ENCODE results near the gene RHOV.
"Not testable (repeated sequence)": the region's sequence is repeated elsewhere in the genome, so short reads cannot be mapped to it uniquely, and the experiment has no call there.

The RHOV gene

DNA sequence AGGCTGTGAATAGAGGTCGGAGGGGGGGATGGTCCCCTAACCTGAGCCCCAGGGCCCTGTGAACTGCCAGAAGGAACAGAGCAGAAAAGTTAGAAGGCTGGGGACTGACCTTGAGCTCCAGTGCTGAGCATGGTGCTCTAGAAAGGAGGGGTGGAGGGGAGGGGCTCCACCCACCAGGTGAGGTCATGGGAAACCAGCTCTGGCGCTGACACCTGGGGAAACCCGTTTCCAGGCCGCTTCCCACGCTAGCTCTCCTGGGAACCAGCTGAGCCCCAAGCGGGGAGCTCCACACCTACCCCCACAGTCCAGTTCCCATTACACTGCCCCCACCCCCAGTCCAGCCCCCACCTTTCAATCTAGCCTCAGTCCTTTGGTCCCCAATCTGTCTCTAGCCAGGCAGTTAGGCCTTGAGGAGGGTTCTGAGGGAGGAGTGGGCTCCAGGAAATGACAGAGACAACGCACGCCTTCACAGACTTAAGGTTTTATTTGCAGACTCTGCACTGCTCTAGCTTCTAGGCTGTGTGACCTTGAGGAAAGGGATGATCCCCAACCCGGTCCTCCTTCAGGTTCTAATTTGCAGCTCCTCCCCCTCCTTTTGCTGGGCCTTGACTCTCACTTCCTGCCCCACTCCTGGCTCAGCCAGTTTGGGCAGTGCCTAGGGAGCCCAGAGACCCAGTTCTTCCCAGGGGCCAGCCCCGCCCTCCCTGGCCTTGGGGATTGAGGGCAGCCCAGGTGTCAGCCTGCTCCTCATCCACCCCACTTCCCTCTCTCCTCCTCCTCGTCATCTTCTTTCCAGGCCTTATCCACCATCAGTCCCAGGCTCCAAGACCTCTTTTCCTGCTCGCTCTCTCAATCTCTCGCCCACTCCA is 2.1 kb downstream of the RHOV start:
- peak; percentile 7 to 48 for DNase-seq

GRCh38 chr15:40870716-40871115 is 3.3 kb downstream of the RHOV start:
- DNase-seq: no peak

GRCh38 chr15:40869686-40870085 is 4.3 kb downstream of the RHOV start:
- DNase-seq: no peak

DNA sequence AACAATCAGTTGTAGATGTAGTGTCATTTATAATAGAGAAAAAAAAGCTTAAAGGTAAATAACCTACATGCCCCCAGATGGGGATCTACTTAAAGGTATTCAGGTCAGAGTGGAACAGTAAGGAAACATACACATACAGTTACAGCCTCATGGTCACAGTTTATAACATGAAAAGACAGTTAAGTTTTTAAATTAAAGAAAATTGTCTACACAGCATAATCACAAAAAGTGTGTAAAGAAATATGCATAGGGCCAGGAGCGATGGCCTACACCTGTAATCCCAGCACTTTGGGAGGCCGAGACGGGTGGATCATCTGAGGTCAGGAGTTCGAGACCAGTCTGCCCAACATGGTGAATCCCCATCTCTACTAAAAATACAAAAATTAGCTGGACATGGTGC is 6.8 kb downstream of the RHOV start:
- DNase-seq: no peak

GRCh38 chr15:40863660-40864270 is 10.3 kb downstream of the RHOV start:
- DNase-seq: no peak

DNA sequence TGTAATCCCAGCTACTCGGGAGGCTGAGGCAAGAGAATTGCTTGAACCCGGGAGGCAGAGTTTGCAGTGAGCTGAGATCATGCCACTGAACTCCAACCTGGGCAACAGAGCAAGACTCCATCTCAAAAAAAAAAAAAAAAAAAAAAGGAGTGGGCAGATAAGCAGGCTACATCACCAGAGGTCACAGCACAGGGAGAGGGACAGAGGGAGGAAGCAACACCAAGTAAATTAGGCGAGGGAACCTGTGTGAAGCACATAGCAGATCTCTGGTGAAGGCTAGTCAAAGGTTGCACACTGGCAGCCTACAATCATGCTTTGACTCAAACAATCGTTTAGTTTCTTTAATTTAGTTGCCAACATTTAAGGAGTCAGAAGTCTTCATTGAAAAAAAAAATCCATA is 12.9 kb downstream of the RHOV start:
- DNase-seq: not testable (repeated sequence)

DNA sequence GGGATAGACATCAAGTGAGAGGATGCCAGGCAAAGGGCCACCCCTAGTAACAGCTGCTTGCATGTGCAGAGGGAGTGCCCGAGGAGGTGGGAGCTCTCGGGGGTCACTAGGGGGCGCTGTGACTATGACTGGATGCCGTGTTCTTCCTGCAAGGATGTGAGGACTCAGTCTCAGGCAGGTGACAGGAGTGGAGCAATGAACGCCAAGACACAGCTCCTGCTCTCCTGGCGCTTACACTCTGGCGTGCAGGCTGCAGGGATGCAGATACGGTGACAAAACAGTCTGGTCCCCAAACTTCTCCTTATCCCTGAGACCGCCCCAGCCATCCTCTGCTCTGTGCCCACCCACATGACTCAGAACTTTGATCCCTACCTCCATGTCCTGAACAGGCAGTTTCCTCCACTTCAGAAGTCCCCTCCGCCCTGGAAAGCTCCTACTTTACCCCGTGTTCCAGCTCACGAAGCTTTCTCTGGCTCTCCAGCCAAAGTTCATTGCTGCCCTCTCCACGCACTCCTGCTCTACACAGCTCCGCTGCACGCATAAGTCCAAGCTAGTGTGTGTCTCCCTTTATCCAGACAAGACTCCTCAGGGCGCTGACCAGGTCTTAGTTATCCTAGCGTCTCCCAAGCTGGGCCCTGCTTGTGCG is 14.7 kb downstream of the RHOV start:
- DNase-seq: peak; percentile 55 to 87

- no peak for DNase-seq
These were observed 15.3 kb downstream of the RHOV start for GRCh38 chr15:40858706-40859105.

DNA sequence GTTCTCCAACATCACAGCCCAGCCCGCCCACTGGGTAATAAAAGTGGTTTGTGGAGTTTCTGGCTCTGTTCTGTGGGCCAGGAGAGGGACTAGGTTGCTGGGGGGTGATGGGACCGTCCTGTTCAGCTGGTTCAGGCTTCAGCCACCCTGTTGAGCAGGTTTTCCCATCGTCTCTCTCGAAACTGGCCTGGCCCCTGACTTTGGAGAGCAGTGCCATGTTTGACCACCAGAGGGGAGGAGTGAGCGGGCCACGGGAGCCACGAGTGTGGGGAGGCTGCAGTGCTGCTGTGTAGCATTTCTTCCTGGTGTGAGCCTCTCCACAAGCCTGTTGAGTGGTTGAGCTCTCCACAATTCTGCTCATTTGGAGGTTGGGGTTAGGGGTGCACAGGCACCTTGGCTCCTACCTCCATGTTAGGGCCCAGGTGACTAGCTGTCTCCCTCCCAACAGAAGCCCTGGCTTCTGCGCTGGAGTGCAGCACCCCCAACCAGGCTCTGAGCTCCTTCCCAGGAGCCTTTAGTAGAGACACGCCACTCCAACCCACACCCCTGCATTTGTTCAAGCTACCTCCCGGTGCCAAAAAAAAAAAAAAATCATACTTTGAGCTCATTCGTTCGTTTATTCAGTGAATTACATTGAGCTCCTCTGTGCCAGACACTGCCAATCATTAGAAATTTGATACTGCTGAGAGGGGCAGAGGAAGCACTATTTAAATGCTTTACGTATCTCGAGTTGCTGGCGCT is 16.3 kb downstream of the RHOV start:
- peak; percentile 41 to 85 for DNase-seq

DNA sequence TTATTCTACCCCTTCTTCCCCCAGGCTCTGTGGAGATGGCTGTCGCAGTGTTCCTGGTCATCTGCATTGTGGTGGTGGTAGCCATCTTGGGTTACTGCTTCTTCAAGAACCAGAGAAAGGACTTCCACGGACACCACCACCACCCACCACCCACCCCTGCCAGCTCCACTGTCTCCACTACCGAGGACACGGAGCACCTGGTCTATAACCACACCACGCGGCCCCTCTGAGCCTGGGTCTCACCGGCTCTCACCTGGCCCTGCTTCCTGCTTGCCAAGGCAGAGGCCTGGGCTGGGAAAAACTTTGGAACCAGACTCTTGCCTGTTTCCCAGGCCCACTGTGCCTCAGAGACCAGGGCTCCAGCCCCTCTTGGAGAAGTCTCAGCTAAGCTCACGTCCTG is 17.3 kb downstream of the RHOV start:
- no peak for DNase-seq

- no peak for DNase-seq
These were observed 18.3 kb downstream of the RHOV start for GRCh38 chr15:40855706-40856234.

GRCh38 chr15:40854161-40854560 is 19.9 kb downstream of the RHOV start:
- DNase-seq: no peak

- DNase-seq: no peak
These were observed 20.7 kb downstream of the RHOV start for GRCh38 chr15:40853241-40853890.

DNA sequence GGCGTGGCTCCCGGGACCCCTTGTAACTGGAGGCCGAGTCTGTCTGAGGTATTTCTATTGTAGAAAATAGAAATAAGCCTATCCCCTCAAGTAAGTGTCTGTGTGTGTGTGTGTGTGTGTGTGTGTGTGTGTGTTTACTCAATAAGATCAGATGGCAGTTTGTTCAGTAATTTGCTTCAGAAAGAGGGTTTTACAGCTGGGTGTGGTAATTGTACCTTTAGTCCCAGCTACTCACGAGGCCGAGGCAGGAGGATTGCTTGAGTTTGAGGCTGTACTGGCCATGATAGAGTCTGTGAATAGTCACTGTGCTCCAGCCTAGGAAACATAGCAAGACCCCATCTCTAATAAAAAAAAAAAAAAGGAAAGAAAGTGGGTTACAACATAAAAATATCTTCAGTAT is 21.5 kb downstream of the RHOV start:
- peak in 1 of 2 experiments; percentile 11 for DNase-seq

DNA sequence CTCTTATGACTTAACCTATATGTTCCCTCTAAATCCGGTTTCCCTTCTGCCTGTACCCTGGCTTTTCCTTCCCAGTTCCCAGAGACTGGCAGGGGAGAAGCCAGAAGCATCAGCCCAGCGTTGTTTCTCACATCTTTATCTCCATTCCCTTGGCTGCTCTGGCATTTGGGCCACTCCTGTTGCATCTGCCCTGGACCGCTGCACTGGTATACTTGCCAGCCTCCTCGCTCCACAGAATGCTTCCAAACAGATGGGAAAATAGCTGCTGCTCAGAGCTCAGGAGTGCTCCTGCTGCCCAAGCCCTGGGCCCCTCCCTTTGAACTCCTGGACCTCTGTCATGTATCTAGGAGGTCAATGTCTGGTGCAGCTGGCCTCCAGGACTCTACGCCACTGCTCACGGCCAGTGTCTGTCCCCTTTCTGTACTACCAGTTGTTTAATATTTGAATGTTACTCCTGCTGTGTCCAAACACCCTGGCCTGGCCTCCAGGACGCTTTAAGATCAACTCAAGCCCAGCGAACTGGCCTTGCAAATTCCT is 23.4 kb downstream of the RHOV start:
- no peak for DNase-seq

- peak; percentile 79 to 87 for DNase-seq
These were observed 26.6 kb downstream of the RHOV start for GRCh38 chr15:40847223-40847961.

GRCh38 chr15:40846841-40847222 is 27.2 kb downstream of the RHOV start:
- no peak for DNase-seq

- peak; percentile 32 to 60 for DNase-seq
These were observed 28.3 kb downstream of the RHOV start for GRCh38 chr15:40845511-40846284.

GRCh38 chr15:40845036-40845435 is 29.0 kb downstream of the RHOV start:
- peak in 1 of 2 experiments; percentile 21 for DNase-seq

DNA sequence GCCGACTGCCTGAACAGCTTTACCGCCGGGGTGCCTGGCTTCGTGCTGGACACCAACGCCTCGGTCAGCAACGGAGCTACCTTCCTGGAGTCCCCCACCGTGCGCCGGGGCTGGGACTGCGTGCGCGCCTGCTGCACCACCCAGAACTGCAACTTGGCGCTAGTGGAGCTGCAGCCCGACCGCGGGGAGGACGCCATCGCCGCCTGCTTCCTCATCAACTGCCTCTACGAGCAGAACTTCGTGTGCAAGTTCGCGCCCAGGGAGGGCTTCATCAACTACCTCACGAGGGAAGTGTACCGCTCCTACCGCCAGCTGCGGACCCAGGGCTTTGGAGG is 29.4 kb downstream of the RHOV start:
- DNase-seq: peak; percentile 4 to 73
